HG02981 (cell line): ENCODE data around the gene INPP5A.
"Not testable (repeated sequence)": the region's sequence is repeated elsewhere in the genome, so short reads cannot be mapped to it uniquely, and the experiment has no call there.

Source experiments
- ATAC-seq: cut with Tn5 transposase; IDR thresholded peaks from one replicate; pipeline ENCODE4 v1.9.1; 2021; ENCODE audit warnings: mild to moderate bottlenecking, moderate library complexity; ENCODE audit not compliant: unreplicated experiment

The INPP5A gene

DNA sequence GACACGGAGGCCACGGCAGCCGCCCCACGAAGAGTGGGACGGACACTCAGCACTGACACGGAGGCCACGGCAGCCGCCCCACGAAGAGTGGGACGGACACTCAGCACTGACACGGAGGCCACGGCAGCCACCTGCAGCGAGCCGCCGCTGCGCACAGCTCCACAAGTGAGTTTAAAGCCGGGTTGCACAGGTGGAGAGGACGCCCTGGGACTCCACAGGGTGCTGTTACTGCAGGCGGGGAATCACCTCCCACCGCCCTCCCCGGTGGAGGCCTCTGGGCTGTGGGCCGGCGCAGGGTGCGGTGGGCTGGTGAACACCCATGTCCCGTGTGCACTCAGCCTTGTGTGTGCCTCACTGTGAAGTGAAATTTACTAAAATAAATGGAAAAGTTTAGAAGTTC is 235.2 kb downstream of the INPP5A start:
- not testable (repeated sequence) for ATAC-seq

DNA sequence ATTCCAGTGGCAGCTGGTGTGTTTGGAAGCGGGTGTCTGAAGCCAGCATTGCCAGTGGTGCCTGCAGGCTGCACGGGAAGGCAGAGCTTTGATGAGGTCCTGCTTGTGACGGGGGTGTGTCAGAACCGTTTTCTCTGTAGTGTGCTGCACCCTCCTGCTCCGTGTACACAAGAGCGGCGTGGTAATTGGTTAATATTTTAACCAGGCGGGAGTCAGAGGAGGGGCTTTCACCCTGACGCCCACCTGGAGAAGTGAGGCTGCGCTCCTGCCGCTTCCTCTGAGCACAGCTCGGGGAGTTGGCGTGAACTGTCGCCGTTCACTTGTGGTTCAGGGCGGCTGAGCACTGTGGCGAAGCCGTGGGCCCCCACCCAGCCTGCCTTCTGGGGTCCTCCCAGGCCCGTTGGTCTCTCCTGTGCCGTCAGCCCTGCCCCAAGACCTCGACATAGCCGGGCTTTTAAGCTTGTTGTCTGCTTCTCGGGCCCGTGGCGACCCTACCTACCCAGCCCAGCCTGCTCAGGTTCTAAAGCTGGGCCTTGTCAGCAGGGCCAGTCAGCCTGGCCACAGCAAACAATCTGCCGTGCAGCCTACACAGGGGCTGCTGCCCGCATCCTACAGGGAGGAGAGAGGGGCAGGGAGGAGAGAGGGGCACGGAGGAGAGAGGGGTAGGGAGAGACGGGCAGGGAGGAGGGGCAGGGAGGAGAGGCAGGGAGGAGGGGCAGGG is 236.8 kb downstream of the INPP5A start:
- ATAC-seq, result no peak

DNA sequence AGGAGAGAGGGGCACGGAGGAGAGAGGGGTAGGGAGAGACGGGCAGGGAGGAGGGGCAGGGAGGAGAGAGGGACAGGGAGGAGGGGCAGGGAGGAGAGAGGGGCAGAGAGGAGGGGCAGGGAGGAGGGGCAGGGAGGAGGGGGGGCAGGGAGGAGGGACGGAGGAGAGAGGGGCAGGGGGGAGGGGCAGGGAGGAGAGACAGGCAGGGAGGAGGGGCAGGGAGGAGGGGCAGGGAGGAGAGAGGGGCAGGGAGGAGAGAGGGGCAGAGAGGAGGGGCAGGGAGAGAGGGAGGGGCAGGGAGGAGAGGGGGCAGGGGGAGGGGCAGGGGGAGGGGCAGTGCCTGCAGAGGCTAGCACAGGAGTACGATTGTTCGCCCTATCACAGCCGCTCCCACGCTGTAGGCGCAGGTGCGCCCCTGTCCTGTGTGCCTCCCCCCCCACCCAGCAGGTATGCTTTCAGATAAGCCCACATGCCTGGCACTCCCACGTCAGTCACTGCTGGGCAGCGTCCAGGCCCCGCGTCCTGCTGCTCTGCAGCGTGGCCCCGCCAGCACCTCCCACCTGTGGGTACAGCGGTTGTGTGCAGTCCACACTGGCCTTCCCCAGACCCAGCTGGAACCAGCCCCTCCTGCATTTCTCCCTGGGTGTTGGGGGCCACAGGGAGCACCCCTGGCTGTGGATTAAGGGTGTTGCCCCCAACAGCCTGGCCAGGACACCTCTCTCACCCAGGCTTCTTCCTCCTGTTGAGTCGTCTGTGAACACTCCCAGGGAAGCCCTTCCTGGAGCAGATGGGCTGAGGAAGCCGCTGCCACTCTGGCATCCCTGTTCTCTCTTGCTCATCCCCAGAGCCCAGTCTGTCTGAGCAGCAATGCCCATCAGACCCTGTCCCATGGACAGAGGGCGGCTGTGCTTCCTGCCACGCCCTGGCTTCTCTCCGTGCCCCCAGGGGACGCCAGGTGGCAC is 237.6 kb downstream of the INPP5A start:
- no peak for ATAC-seq

DNA sequence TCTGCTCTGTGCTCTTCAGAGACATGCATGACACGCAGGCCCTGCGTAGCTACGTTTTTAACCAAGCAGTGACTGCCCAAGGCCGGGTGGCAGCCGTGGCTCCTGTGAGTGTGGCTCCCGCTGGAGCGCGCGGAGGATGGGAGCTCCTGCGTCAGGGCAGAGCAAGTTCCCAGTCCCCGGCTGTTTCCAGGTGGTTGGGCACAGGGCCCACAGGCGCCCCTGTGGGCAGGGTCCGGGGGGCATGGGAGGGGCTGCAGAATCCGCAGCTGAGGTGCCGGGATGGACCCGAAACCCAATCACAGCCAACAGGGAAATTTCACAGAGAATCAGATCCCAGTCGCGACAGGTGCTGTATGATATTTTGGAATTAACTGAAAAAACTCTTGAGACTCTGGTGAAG is 238.6 kb downstream of the INPP5A start:
- no peak for ATAC-seq

DNA sequence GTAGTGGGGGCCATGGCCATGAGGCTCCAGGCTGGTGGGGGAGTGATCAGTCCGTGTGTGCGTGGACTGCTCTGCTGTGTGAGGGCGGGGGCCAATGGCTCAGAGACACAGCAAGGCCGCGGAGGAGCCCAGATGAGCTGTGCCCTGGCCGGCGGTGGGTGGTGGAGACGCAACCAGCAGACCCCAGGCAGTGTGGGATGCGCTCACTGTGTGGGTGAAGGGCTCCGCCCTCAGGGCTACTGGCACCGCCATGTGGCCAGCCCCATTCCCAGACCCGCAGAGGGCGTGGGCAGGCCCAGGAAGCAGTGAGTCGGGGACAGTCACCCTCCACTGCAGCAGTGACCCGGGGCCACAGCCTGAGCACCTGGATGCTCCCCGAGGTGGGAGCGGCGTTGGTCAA is 239.2 kb downstream of the INPP5A start:
- no peak for ATAC-seq

DNA sequence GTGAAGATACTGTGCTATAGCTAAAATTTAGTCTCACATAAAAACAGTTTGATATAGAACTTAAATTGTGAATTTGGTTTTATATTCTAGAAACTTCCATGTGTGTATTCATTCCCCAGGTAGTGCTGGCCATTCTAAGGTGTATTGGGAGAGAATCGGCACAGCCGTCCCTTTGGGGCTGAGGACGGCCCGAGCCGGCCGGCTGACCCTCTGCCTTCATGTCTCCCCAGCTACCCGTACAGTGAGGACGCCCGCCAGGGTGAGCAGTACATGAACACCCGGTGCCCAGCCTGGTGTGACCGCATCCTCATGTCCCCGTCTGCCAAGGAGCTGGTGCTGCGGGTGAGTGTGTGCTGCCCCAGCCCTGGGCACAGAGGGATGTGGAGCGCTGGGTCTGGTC is 239.9 kb downstream of the INPP5A start:
- no peak for ATAC-seq

DNA sequence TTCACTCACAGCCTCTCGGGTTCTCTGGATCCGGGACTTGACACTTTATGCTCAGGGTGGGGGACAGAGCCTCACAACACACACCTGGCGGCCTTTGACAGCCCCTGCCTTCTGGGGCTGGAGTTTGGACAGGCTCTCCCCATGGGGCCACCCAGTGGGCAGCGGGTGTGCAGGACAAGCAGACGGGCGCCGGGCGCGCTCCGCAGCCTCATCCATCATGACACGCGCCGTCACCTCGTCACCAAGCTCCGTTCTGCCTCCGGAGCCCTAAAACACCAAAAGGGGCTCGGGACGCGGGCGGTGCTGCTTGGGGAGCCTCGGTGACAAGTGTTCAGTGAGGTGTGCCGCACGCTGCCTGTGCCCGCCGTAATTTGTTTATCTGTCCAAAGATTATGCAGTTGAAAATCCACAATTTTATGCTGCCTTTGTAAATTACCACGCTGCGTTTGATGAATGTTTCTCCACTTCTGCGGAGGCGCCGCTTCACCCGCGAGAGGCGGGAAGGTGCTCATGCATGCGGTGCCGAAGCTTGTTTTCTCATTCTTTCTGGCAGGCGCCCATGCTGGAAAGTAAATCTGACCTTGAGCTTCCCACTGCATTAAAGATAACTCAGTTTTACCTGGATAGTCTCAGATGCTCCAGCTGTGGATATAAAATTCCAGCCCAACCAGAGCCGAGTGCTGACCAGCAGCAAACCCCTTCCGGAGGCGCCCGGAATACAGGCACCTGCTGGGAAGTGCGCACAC is 242.1 kb downstream of the INPP5A start:
- ATAC-seq, result no peak

DNA sequence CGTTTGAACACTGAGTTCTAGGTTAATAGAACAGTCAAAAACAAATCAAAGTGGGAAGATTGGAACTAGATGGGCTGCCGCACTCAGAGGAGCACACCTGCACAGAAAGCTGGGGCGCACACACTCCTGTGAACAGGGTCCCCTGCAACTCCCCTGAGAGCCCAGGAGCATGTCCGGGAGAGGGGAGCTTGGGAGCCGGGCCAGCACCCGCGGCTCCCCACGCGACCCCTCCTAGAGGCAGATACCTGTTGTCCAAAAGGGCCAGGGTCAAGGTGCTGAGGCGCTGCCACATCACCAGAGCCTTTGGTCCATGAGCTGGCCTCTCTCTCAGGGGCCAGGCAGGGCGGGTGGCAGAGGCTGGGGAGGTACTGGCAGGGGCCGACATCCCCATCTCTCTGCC is 242.8 kb downstream of the INPP5A start:
- ATAC-seq, result no peak

DNA sequence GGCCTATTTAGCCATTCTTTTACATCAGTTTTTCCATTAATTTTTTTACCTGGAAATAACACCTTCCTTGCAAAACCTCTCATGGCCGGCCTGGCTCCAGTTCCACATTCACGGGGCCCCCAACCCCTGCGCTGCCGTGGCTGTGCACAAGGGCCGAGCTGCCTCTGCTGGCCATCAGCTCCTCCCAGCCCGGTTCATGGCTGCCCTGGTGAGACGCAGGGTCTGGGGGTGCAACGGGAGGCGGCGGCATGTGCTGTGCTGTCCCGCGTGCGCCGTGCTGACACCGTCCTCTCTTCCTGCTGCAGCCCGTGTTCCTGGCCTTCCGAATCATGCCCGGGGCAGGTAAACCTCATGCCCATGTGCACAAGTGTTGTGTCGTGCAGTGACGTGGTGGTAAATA is 244.0 kb downstream of the INPP5A start:
- ATAC-seq, result no peak

DNA sequence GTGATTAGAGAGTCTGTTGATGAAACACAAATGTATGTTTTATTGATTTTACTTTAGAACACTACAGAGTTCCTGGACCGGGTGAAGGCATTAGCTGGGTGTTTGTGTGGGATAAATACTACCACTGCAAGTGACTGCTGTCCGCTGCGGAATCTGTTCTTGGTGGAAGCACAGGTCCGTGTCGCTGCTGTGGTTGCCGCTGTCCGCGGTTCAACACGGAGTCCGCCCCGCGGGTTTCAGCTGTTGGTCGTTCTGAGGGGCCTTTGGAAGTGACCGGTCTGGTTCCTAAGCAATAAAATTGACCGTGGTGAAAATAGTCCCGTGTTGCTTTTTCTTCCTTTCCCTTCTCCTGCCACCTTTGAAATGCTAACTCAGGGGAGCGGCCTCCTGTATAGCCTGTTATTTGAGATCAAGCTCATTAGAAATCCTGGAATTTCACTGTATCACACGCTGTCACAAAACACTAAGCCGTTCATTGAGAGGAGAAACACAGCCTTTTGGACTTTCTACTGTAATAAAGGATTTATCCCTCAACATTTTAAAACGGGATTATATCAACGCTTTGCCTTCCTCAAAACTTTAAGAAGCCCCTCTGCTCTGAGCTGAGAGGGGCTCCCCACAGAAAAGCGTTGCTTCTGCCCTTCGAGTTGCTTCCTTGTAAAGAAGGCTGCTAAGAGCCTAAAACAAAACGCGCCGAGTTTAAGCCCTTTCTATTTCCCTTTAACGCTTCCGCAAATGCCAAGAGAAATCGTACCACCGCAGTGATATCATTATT is 245.8 kb downstream of the INPP5A start:
- ATAC-seq, result no peak

DNA sequence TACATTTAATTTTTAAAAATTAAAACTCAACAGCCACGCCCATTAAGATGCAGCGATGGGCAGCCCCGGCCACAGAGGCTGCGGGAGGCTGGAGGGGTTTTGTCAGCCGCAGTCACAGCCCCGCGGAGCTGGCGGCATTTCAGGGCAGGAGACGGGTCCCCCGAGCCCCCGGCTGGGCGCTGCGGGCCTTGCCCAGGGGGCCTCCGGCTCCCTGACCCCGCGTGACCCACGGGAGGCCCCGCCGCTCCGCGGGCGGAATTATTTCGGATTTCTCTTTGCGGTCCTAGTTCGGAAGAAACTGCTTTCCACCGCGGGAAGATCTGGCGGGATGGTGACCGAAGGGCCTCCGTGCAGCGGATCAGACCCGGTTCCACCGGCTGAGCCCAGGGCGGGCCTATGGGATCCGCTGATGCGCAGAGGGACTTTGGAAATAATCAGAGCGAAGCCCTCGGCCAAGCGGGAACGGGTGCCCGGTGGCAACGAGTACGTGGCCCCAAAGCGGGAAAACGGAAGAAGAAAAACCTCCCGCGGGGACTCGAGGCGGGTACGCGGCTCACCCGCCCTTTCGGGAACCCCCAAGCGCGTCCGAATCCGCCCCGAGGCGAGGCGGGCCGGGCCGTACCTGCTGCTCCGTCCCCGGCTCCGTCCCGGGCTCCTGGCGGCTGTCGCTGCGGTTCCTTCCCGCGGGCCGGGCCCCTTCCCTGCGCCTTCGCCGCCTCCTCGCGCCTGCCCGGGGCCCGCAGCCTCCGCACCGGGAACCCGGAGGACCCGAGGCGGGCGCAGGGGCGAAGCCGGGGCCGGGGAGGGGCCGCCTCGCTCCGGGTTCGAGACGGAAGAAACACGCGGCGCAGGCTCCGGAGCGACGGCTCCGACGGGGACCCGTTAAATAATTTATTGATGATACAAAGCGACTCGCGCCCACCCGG is 246.6 kb downstream of the INPP5A start:
- no peak for ATAC-seq

DNA sequence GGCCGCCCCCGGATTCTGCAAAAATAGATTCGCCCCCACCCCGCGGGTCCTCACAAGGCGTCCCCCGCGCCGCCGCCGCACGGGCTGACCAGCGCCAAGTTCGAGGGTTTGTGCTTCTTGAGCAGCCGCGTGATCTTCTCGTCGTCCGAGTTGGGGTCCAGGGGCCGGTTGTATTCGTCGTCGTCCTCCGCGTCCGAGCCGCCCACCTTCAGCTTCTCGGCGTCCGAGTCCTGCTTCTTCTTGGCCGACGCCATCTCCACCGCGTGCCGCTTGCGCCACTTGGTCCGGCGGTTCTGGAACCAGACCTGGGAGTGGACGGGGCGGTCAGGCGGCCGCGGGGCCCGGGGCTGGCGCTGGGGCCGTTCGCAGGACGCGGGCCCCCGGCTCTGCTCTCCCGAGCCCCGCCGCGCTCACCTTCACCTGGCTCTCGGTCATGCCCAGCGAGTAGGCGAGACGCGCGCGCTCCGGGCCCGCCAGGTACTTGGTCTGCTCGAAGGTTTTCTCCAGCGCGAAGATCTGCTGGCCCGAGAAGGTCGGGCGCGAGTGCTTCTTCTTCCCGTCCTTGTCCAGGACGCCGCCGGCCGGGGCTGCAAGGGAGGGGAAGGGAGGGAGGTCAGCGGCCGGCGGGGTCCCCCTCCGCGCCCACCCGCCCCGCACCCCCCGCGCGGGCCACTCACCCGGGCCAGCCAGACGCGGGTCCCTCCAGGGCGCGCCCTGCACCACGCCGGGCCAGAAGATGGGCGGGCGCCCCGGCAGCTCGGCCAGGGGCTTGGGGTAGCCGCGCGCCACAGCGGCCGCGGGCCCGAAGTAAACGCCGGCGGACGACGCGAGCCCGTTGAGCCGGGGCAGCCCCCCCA is 247.5 kb downstream of the INPP5A start:
- ATAC-seq, result no peak

DNA sequence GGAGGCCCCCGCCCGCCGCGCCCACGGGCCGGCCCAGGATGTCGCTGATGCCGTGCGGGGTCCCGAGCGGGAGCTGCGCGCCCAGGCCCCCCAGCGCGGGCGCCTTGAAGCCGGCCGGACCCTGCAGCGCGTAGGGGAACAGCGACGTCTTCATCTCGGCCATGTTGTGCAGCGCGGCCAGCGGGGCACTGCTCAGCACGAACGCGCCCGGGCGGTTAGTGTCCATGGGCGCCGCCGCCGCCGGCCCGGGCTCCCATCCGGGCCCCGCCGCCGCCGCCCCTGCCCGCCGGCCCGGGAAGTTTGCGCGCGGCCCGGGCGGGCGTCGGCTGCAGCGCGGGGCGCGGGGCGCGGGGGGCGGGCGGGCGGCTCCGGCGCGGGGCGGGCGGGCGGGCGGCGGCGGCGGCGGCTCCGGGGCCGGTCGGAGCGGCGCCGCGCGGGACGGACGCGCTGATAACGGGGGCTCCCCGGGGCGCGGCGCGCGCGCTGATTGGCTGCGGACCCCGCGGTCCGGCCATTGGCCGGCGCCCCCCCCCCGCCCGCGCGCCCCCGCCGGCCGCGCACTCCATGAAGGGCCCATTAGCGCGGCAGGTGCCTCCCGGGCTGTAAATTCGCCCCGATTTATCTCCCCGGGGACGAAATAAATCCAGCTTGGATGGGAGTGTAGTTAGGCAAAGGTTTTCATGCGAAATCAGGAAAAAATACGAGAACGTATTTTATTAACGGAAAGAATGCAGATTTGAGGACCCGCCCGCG is 248.3 kb downstream of the INPP5A start, which contains the start of gene NKX6-2:
TSS of gene NKX6-2 (minus strand) at position 425 of the 753 bp plus-strand sequence. CDS start at position 226, 199 bp downstream.
- no peak for ATAC-seq

DNA sequence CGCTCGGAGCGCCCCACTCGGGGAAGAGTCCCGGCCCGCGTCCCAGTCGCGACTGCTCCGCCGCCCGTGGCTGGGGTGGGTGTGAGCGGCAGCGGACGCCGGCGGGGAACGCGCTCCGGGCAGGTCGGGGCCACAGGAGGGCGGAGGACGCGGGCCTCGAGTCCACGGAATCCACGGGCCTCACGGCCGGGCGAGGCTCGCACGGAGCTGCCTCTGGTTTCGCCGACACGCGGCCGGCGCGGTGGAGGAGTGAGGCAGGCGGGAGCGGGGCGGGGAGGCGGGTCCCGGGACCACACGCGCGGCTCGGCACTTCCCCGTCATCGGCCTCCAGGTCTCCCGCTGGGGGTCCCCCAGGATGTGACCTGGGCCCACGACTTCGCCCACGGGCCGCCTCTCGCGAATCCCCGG is 248.9 kb downstream of the INPP5A start:
- no peak for ATAC-seq

DNA sequence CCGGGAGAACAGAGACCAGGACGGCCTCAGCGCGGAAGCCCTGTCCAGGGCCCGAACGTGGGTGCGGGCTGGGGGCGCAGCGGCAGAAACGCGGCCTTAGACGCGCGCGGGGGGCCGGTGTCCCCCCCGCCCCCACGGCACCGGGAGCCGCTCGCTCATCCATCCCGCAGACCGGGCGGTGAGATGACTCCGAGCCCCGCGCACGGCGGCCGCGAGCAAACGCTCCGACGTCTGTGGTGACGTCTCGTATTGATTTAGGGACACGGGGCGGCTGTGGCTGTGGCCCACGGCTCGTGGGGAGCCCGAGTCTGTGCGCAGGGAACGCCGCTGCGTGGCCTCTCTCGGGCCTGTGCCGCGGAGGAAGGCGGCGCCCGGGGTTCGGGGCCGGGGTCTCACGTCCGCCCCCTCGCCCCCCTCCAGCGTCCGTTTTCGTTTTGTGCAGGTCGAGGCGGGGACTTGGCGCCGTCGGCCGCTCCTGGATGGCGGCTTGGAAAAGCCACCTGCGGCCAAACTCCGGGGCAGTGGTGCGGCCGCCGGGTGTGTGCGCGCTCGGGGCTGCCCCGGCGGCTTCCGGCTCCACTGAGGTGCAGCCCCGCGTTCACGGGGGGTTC is 249.4 kb downstream of the INPP5A start:
- no peak for ATAC-seq

DNA sequence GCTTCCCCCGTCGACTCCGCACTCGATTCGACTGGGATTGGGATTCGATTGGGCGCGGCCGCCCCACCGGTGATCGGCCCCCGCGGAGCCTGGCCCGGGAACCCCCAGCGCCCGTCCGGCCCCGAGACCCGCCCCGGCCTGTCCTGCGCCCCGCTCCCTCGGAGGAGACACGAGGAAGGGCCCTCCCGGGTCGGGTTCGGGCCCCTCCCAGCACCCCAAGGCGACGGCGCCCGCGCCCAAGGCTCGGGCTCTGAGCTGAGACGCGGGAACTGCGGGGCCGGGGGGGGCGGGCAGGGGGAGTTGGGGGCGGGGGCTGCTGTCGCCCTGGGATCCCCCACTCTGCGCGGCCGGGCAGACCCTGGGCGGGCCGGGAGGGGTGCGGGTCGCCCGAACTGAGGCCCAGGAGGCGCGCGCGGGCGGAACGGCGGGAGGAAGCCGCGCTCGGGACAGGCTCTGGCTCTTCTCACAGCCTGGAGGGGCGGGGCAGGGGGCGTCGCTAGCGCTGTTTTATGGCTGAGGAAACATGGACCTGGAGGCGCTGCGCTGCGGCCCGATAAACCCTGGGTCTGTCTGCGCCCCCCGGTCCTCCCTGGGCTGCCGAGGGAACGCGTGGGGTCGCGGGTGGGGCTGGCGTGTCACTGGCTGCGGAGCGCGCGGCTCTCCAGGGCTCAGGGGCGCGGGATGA is 250.1 kb downstream of the INPP5A start:
- ATAC-seq, result no peak
